ENCODE results near the gene ZDHHC22. TPM values are rescaled to one million over a fixed set of nuclear protein-coding genes. Genes with fewer than 3 reads are reported as not detected.

Gene ZDHHC22
- total RNA-seq, 1 experiment from 2014 or later = 11.3 TPM

GRCh38 chr14:77178656-77179055 is 37.1 kb upstream of the ZDHHC22 start:
- no peak overlapping the region for H3K9ac ChIP-seq (ENCODE audit: extremely low read depth, insufficient read length, low read length)
- Mint-ChIP-seq H3K27me3 (ENCODE audit: low read depth) (peaks cover 11% of the 10 kb centered on the region), H3K9me3 (no peaks in the 10 kb centered on the region), H3K36me3 (ENCODE audit: insufficient read depth in 1 of 3, low read depth in 3 of 3) (no peaks in the 10 kb centered on the region), H3K4me3 (no peak overlapping the region), H3K27ac (no peak overlapping the region), H3K4me1 (peaks cover 9 to 14% of the 10 kb centered on the region in 2 experiments)
- H3K79me2 ChIP-seq (ENCODE audit: insufficient read depth, low read length) = no peaks in the 10 kb centered on the region
- no peaks in the 10 kb centered on the region for H3K79me1 ChIP-seq (ENCODE audit: insufficient read depth, low read depth, low read length, poor library complexity, severe bottlenecking)
- peaks cover 5% of the 10 kb centered on the region; the same call in 1 of the 2 replicates for H3K4me1 ChIP-seq (ENCODE audit: insufficient read depth, low read length)
- H2BK120ac ChIP-seq (ENCODE audit: low read depth, low read length, poor library complexity, severe bottlenecking) = no peak overlapping the region
- no peak overlapping the region for H2BK12ac ChIP-seq (ENCODE audit: insufficient read length, low read depth, low read length)
- H3T11ph ChIP-seq (ENCODE audit: low read length) = no peak overlapping the region
- H3K27me3 ChIP-seq (ENCODE audit: insufficient read depth, low read length) = no peaks in the 10 kb centered on the region
- TF ChIP-seq CTCF (conservative IDR thresholded peaks at IDR 0.05) = no peak
- H2AFZ ChIP-seq (ENCODE audit: low read length) = no peak overlapping the region
- no peaks in the 10 kb centered on the region for H4K20me1 ChIP-seq (ENCODE audit: control insufficient read depth, insufficient read depth, insufficient read length)
- no peak overlapping the region for H4K5ac ChIP-seq (ENCODE audit: insufficient read length, low read depth, low read length)
- no peak overlapping the region for H2AK5ac ChIP-seq (ENCODE audit: insufficient read length, low read length)
- no CpG with 5 or more reads among the region's 3 CpGs for WGBS (ENCODE audit: extremely low coverage, insufficient read length, low lambda C conversion rate)
- no peak overlapping the region for H4K91ac ChIP-seq (ENCODE audit: insufficient read length, low read depth, low read length)
- no peak overlapping the region for H3K27ac ChIP-seq (ENCODE audit: insufficient read length, low read depth, low read length)
- H3K4ac ChIP-seq (ENCODE audit: low read depth, low read length) = no peak overlapping the region
- H4K8ac ChIP-seq (replicated peaks; ENCODE audit: insufficient read length, low read depth, low read length) = no peak overlapping the region
- H3K18ac ChIP-seq (ENCODE audit: insufficient read length, low read depth, low read length) = no peak overlapping the region
- no peak overlapping the region for H2BK15ac ChIP-seq (ENCODE audit: low read depth, low read length)
- DNase-seq = no peak
- H3K4me2 ChIP-seq (ENCODE audit: insufficient read depth, insufficient read length, low read length) = no peak overlapping the region
- no peak overlapping the region for H2BK5ac ChIP-seq (ENCODE audit: insufficient read length, low read length)
- H3K23ac ChIP-seq (ENCODE audit: insufficient read length, low read depth, low read length) = no peak overlapping the region
- H2BK20ac ChIP-seq (ENCODE audit: low read depth, low read length, poor library complexity, severe bottlenecking) = no peak overlapping the region
- no peak overlapping the region for H3K56ac ChIP-seq (ENCODE audit: insufficient read length, low read depth, low read length)
- no peaks in the 10 kb centered on the region for H3K9me3 ChIP-seq (ENCODE audit: control insufficient read depth, low read depth, low read length)
- peaks cover 8% of the 10 kb centered on the region for H3K23me2 ChIP-seq (ENCODE audit: insufficient read length, low read depth, low read length, poor library complexity, severe bottlenecking)
- H3K14ac ChIP-seq (ENCODE audit: insufficient read depth, low read length) = no peak overlapping the region

Data from H9 (cell line).